Cerebellar cortex (tissue), 1 donor: Measurements from ENCODE around the gene ADCY3.
A peak's percentile ranks its signal among the peaks of the same experiment; 100 is the strongest.

Experiments
- DNase-seq: peaks from one replicate; pipeline ENCODE4 v3.0.0-alpha.2; 2015; ENCODE audit warnings: low spot score

The ADCY3 gene

GRCh38 chr2:24874035-24874434, 46.0 kb downstream of the ADCY3 start:
- DNase-seq = no peak

GRCh38 chr2:24873619-24874018, 46.4 kb downstream of the ADCY3 start:
- DNase-seq = no peak

GRCh38 chr2:24872344-24873115, 47.5 kb downstream of the ADCY3 start:
- DNase-seq = no peak

- peak; percentile 74 for DNase-seq
Observed at GRCh38 chr2:24871852-24872333, 48.1 kb downstream of the ADCY3 start.

GRCh38 chr2:24870891-24871705, 48.9 kb downstream of the ADCY3 start:
- no peak for DNase-seq

GRCh38 chr2:24870440-24870839, 49.6 kb downstream of the ADCY3 start:
- DNase-seq = no peak

- DNase-seq = no peak
Observed at GRCh38 chr2:24866946-24867345, 53.1 kb downstream of the ADCY3 start.

- DNase-seq = no peak
Observed at GRCh38 chr2:24863641-24864040, 56.4 kb downstream of the ADCY3 start.

- DNase-seq = no peak
Observed at GRCh38 chr2:24861500-24861899, 58.5 kb downstream of the ADCY3 start.

GRCh38 chr2:24860631-24861030, 59.4 kb downstream of the ADCY3 start:
- peak; percentile 72 for DNase-seq

- DNase-seq = no peak
Observed at GRCh38 chr2:24859968-24860600, 60.0 kb downstream of the ADCY3 start.

- no peak for DNase-seq
Observed at GRCh38 chr2:24858996-24859395, 61.0 kb downstream of the ADCY3 start.

- no peak for DNase-seq
Observed at GRCh38 chr2:24857746-24858145, 62.3 kb downstream of the ADCY3 start.

- no peak for DNase-seq
Observed at GRCh38 chr2:24856791-24857211, 63.2 kb downstream of the ADCY3 start.

- no peak for DNase-seq
Observed at GRCh38 chr2:24855726-24856125, 64.3 kb downstream of the ADCY3 start.

- no peak for DNase-seq
Observed at GRCh38 chr2:24855022-24855622, 64.9 kb downstream of the ADCY3 start.

GRCh38 chr2:24853996-24854395, 66.0 kb downstream of the ADCY3 start:
- DNase-seq = no peak

GRCh38 chr2:24853046-24853445, 67.0 kb downstream of the ADCY3 start:
- DNase-seq = no peak

GRCh38 chr2:24852431-24853020, 67.5 kb downstream of the ADCY3 start:
- DNase-seq = no peak

- no peak for DNase-seq
Observed at GRCh38 chr2:24852026-24852425, 68.0 kb downstream of the ADCY3 start.

GRCh38 chr2:24850944-24851343, 69.1 kb downstream of the ADCY3 start:
- DNase-seq = no peak

- no peak for DNase-seq
Observed at GRCh38 chr2:24845691-24846090, 74.3 kb downstream of the ADCY3 start.
